H1 (cell line): ENCODE data around the gene MYRF. TPM values are rescaled to one million over a fixed set of nuclear protein-coding genes. Genes with fewer than 3 reads are reported as not detected.
A peak's percentile ranks its signal among the peaks of the same experiment; 100 is the strongest.

Experiments
- ATF2 ChIP-seq: IDR thresholded peaks from 2 replicates; pipeline ENCODE4 v1.6.1; 2012; ENCODE audit warnings: low read length, inconsistent platforms
- CBX8 ChIP-seq: fragments of 300-800, 300-1000 bp; sonication (generic); IDR thresholded peaks from 2 replicates; pipeline ENCODE4 v1.7.1; 2016; ENCODE audit warnings: low read depth, low read length, borderline replicate concordance
- CREB1 ChIP-seq: IDR thresholded peaks from 2 replicates; pipeline ENCODE4 v1.6.1; 2012; ENCODE audit warnings: inconsistent platforms
- GABPA ChIP-seq: IDR thresholded peaks from 2 replicates; pipeline ENCODE4 v1.6.1; 2011; ENCODE audit warnings: mild to moderate bottlenecking, low read length, moderate library complexity, borderline replicate concordance; ENCODE audit not compliant: insufficient read depth
- MAFK ChIP-seq: IDR thresholded peaks from 2 replicates; pipeline ENCODE4 v1.6.1; 2012; ENCODE audit warnings: low read depth, mild to moderate bottlenecking, improper control_type of control experiment, low read length
- NANOG ChIP-seq: IDR thresholded peaks from 2 replicates; pipeline ENCODE4 v1.6.1; 2011; ENCODE audit warnings: low read length, low read depth, mild to moderate bottlenecking, inconsistent platforms; ENCODE audit not compliant: insufficient read depth, poor library complexity, severe bottlenecking
- NRF1 ChIP-seq: IDR thresholded peaks from 2 replicates; pipeline ENCODE4 v1.6.1; 2011; ENCODE audit warnings: mild to moderate bottlenecking, low read depth, low read length, improper control_type of control experiment
- PHF8 ChIP-seq: fragments of 200-600 bp; sonication (generic); conservative IDR thresholded peaks from 2 replicates; pipeline ENCODE4 v1.7.1; 2012; ENCODE audit warnings: low read depth, mild to moderate bottlenecking, inconsistent platforms, low read length, moderate library complexity
- POLR2A ChIP-seq, 2 experiments: IDR thresholded peaks; 1 replicate in 1 of 2; 2 replicates in 1 of 2; pipeline ENCODE4 v1.6.1; 2011; ENCODE audit warnings: low read depth in 2 of 2, low read length in 2 of 2, mild to moderate bottlenecking in 2 of 2; ENCODE audit errors: control extremely low read depth in 1 of 2
- POU5F1 ChIP-seq: IDR thresholded peaks from 2 replicates; pipeline ENCODE4 v1.6.1; 2011; ENCODE audit warnings: low read depth, mild to moderate bottlenecking, low read length, moderate library complexity
- RXRA ChIP-seq: IDR thresholded peaks from 2 replicates; pipeline ENCODE4 v1.6.1; 2011; ENCODE audit warnings: low read depth, mild to moderate bottlenecking, low read length, moderate library complexity; ENCODE audit not compliant: insufficient read depth
- SIN3A ChIP-seq, 2 experiments: IDR thresholded peaks in 1 of 2; conservative IDR thresholded peaks in 1 of 2; 2 replicates each; pipeline ENCODE4 v1.6.1; 2011 to 2012; ENCODE audit warnings: low read length in 2 of 2, improper control_type of control experiment in 1 of 2, low read depth in 1 of 2, mild to moderate bottlenecking in 1 of 2
- SP1 ChIP-seq: IDR thresholded peaks from 2 replicates; pipeline ENCODE4 v1.6.1; 2011; ENCODE audit warnings: low read depth, low read length
- TAF1 ChIP-seq: IDR thresholded peaks from 2 replicates; pipeline ENCODE4 v1.6.1; 2011; ENCODE audit warnings: mild to moderate bottlenecking, low read depth, low read length
- TAF7 ChIP-seq: optimal IDR thresholded peaks from 2 replicates; pipeline ENCODE3; 2011; ENCODE audit warnings: low read depth, mild to moderate bottlenecking, inconsistent platforms, low read length, moderate library complexity, borderline replicate concordance
- TEAD4 ChIP-seq: IDR thresholded peaks from 2 replicates; pipeline ENCODE4 v1.6.1; 2012; ENCODE audit warnings: low read depth, low read length, inconsistent platforms, mixed read lengths
- ZNF274 ChIP-seq: IDR thresholded peaks from 2 replicates; pipeline ENCODE4 v1.7.0; 2012; ENCODE audit warnings: low read length, borderline replicate concordance; ENCODE audit errors: extremely low read depth
- polyA plus RNA-seq, 7 experiments: library from polyadenylated mRNA; depleted of rRNA in 3 of 7; stranded (reverse) in 5 of 7; unstranded in 2 of 7; fragments of >200 nt in 5 of 7; fragments of 200-250 nt in 2 of 7; gene quantifications; 1 replicate in 5 of 7; 2 replicates in 1 of 7; 4 replicates in 1 of 7; pipeline versions ENCODE4 v1.2.1 to v1.2.3, GENCODE V29; 2011 to 2013; ENCODE audit warnings: missing spikeins in 2 of 7, mixed read lengths in 2 of 7
- total RNA-seq: library from RNA; stranded (reverse); fragmentation: NEBNext Ultra II Directional; extraction: Animal tissue kit (Norgen Biotek cat#: 25700); gene quantifications from 2 replicates; pipeline ENCODE4 v1.2.1, GENCODE V29; 2021
- TF ChIP-seq, protein P1 (sequence below): IDR thresholded peaks from 2 replicates; pipeline ENCODE4 v1.6.1; 2012; ENCODE audit warnings: inconsistent platforms
- TF ChIP-seq, protein P2 (sequence below), 3 experiments: IDR thresholded peaks; 1 replicate in 2 of 3; 2 replicates in 1 of 3; pipeline versions ENCODE4 v1.5.1 to v1.6.1; 2011; ENCODE audit warnings: low read length in 3 of 3, mild to moderate bottlenecking in 3 of 3, inconsistent platforms in 2 of 3, low read depth in 1 of 3, moderate library complexity in 1 of 3; ENCODE audit not compliant: insufficient read depth in 1 of 3; ENCODE audit errors: control extremely low read depth in 1 of 3

MYRF gene
- total and polyA plus RNA-seq, 2 of the 8 experiments (the other 6 are each of a cell fraction or from before 2014, with no cell fraction given) = 6.0 to 6.1 TPM

GRCh38 chr11:61827571-61828378 lies 75.3 kb downstream of the MYRF start, which contains the start of gene FADS2 (continued):
- no peak for TF ChIP-seq SP1
- TF ChIP-seq SIN3A (conservative IDR thresholded peaks at IDR 0.05 in 1 of 2, IDR thresholded peaks at IDR 0.05 in 1 of 2; ENCODE audit: low read depth in 1 of 2, low read length in 2 of 2) = peak in 1 of 2 experiments; percentile 33; a peak in 1 of 4 replicates
- TF ChIP-seq PHF8 = peak; percentile 71
- no peak for TF ChIP-seq GABPA
- TF ChIP-seq, protein P1, sequence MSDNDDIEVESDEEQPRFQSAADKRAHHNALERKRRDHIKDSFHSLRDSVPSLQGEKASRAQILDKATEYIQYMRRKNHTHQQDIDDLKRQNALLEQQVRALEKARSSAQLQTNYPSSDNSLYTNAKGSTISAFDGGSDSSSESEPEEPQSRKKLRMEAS = no peak; the same call in none of the 2 replicates
- TF ChIP-seq, protein P2, sequence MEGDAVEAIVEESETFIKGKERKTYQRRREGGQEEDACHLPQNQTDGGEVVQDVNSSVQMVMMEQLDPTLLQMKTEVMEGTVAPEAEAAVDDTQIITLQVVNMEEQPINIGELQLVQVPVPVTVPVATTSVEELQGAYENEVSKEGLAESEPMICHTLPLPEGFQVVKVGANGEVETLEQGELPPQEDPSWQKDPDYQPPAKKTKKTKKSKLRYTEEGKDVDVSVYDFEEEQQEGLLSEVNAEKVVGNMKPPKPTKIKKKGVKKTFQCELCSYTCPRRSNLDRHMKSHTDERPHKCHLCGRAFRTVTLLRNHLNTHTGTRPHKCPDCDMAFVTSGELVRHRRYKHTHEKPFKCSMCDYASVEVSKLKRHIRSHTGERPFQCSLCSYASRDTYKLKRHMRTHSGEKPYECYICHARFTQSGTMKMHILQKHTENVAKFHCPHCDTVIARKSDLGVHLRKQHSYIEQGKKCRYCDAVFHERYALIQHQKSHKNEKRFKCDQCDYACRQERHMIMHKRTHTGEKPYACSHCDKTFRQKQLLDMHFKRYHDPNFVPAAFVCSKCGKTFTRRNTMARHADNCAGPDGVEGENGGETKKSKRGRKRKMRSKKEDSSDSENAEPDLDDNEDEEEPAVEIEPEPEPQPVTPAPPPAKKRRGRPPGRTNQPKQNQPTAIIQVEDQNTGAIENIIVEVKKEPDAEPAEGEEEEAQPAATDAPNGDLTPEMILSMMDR (IDR thresholded peaks at IDR 0.05; ENCODE audit: control extremely low read depth in 1 of 3, insufficient read depth in 1 of 3, low read depth in 1 of 3, low read length in 3 of 3) = 0 out of 4 replicates have a peak, but pooled peaks of 1 of the 3 experiments have one; percentile 12
- no peak; the same call in 1 of the 2 replicates for TF ChIP-seq CREB1
- no peak for TF ChIP-seq RXRA
- no peak for TF ChIP-seq POU5F1
- no peak for TF ChIP-seq ZNF274
- TF ChIP-seq NANOG = no peak
- no peak for TF ChIP-seq NRF1
- TF ChIP-seq CBX8 = no peak
- TF ChIP-seq ATF2 = no peak
- TF ChIP-seq TAF7 = peak; percentile 75
- no peak for TF ChIP-seq MAFK
- peak; percentile 78 to 87; a peak in 2 of 3 replicates for TF ChIP-seq POLR2A (IDR thresholded peaks at IDR 0.05; ENCODE audit: control extremely low read depth in 1 of 2, low read depth in 2 of 2, low read length in 2 of 2)
- TF ChIP-seq TEAD4 = no peak
- peak; percentile 68; the same call in 1 of the 2 replicates for TF ChIP-seq TAF1
